Coronary artery (tissue), 2 donors: ENCODE results near the gene ACACA.
"Not testable (repeated sequence)": the region's sequence is repeated elsewhere in the genome, so short reads cannot be mapped to it uniquely, and the experiment has no call there.

ENCODE experiments used
- DNase-seq: peaks from one replicate; pipeline ENCODE4 v3.0.0-alpha.2; 2017; ENCODE audit warnings: low spot score
- H3K27ac ChIP-seq, 2 donors: fragments of 200-600 bp; sonication (generic); one replicate each; pipeline ENCODE4 v1.5.1; 2016 to 2019
- H3K4me3 ChIP-seq: fragments of 200-600 bp; sonication (generic); 2 replicates; pipeline ENCODE4 v1.5.1; 2016; ENCODE audit warnings: mild to moderate bottlenecking, moderate library complexity
- CTCF ChIP-seq: fragments of 200-600 bp; sonication (generic); IDR thresholded peaks from one replicate; pipeline ENCODE4 v1.5.1; 2019; ENCODE audit warnings: antibody characterized with exemption

ACACA gene

GRCh38 chr17:37406635-37407461 lies at the start of gene ACACA, which contains the start of gene TADA2A:
TSS of gene ACACA (minus strand) at chr17:37406836. CDS start at chr17:37406299, 537 bp downstream.
TSS of gene TADA2A (plus strand) at chr17:37406886. CDS start at chr17:37411366, 4,480 bp downstream.
- Histone ChIP-seq H3K27ac (peak within 1 kb of the TSS; percentile 91 to 99), H3K4me3 (peak within 1 kb of the TSS; percentile 93)
- peak; percentile 89 for DNase-seq
- no peak for TF ChIP-seq CTCF

- no peak for DNase-seq
- TF ChIP-seq CTCF = no peak
- Histone ChIP-seq H3K4me3 (no peak overlapping the region), H3K27ac (no peak overlapping the region)
Measured at GRCh38 chr17:37450112-37450511, 43.5 kb upstream of the ACACA start.

GRCh38 chr17:37447641-37448040 lies 41.0 kb upstream of the ACACA start:
- no peak for DNase-seq
- no peak for TF ChIP-seq CTCF
- Histone ChIP-seq H3K4me3 (no peak overlapping the region), H3K27ac (no peak overlapping the region)

GRCh38 chr17:37446027-37446426 lies 39.4 kb upstream of the ACACA start:
- TF ChIP-seq CTCF = no peak
- no peak for DNase-seq
- Histone ChIP-seq H3K27ac (no peak overlapping the region), H3K4me3 (no peak overlapping the region)

- DNase-seq, H3K4me3 ChIP-seq, H3K27ac ChIP-seq: not testable (repeated sequence)
Measured at GRCh38 chr17:37441369-37442014, 34.9 kb upstream of the ACACA start.

- Histone ChIP-seq H3K4me3 (no peak overlapping the region), H3K27ac (no peak overlapping the region)
- TF ChIP-seq CTCF = no peak
- DNase-seq = no peak
Measured at GRCh38 chr17:37440424-37440823, 33.8 kb upstream of the ACACA start.

- no peak for TF ChIP-seq CTCF
- no peak for DNase-seq
- Histone ChIP-seq H3K4me3 (no peak overlapping the region), H3K27ac (no peak overlapping the region)
Measured at GRCh38 chr17:37438141-37438540, 31.5 kb upstream of the ACACA start.
